ENCODE data around the gene AHCYL1. TPM values are rescaled to one million over a fixed set of nuclear protein-coding genes. Genes with fewer than 3 reads are reported as not detected.
A peak's percentile ranks its signal among the peaks of the same experiment; 100 is the strongest.

AHCYL1 gene
- total RNA-seq, 1 donor from 2014 or later = 65.5 TPM

GRCh38 chr1:110067479-110067892 is 82.9 kb downstream of the AHCYL1 start:
- Mint-ChIP-seq H3K27ac (no peak overlapping the region), H3K9me3 (no peaks in the 10 kb centered on the region), H3K36me3 (peaks cover 1% of the 10 kb centered on the region), H3K4me1 (peaks cover 7% of the 10 kb centered on the region), H3K27me3 (ENCODE audit: insufficient read depth, low read depth) (peaks cover 60% of the 10 kb centered on the region), H3K4me3 (no peak overlapping the region)
- Histone ChIP-seq H3K79me2 (ENCODE audit: low read depth) (no peaks in the 10 kb centered on the region), H3K9me3 (ENCODE audit: low read depth) (no peaks in the 10 kb centered on the region), H3K9ac (no peak overlapping the region), H2AFZ (replicated peaks) (no peak overlapping the region), H3K27ac (no peak overlapping the region), H3F3A (ENCODE audit: low read depth) (peaks cover 14% of the 10 kb centered on the region), H3K27me3 (peaks cover 86% of the 10 kb centered on the region), H3K36me3 (no peaks in the 10 kb centered on the region), H3K4me2 (peak overlapping the region; percentile 64), H4K20me1 (ENCODE audit: low read depth) (peaks cover 75% of the 10 kb centered on the region), H3K4me1 (peaks cover 9% of the 10 kb centered on the region), H3K4me3 (peak overlapping the region; percentile 8)
- TF ChIP-seq EZH2 (IDR thresholded peaks at IDR 0.05) (no peak), EZH2phosphoT487 (IDR thresholded peaks at IDR 0.05) (no peak), CTCF (IDR thresholded peaks at IDR 0.05) (no peak)
- peak; percentile 56 for DNase-seq (ENCODE audit: low spot score)

- Histone ChIP-seq H3K79me2 (ENCODE audit: low read depth) (no peaks in the 10 kb centered on the region), H3K4me3 (peak overlapping the region; percentile 8), H3K36me3 (no peaks in the 10 kb centered on the region), H2AFZ (replicated peaks) (no peak overlapping the region), H3K9ac (no peak overlapping the region), H3K9me3 (ENCODE audit: low read depth) (no peaks in the 10 kb centered on the region), H3K4me2 (peak overlapping the region; percentile 64), H3F3A (ENCODE audit: low read depth) (peaks cover 14% of the 10 kb centered on the region), H3K27ac (no peak overlapping the region), H3K4me1 (peaks cover 9% of the 10 kb centered on the region), H4K20me1 (ENCODE audit: low read depth) (peaks cover 72% of the 10 kb centered on the region), H3K27me3 (peaks cover 92% of the 10 kb centered on the region)
- peak overlapping the region; percentile 15 for H3K4me3 Mint-ChIP-seq
- H3K9me3 Mint-ChIP-seq = no peaks in the 10 kb centered on the region
- peaks cover 1% of the 10 kb centered on the region for H3K36me3 Mint-ChIP-seq
- peaks cover 66% of the 10 kb centered on the region for H3K27me3 Mint-ChIP-seq (ENCODE audit: insufficient read depth, low read depth)
- peak; percentile 75 for DNase-seq (ENCODE audit: low spot score)
- H3K27ac Mint-ChIP-seq = no peak overlapping the region
- TF ChIP-seq EZH2phosphoT487 (IDR thresholded peaks at IDR 0.05) (peak; percentile 89), EZH2 (IDR thresholded peaks at IDR 0.05) (peak; percentile 78), CTCF (IDR thresholded peaks at IDR 0.05) (no peak)
- peaks cover 7% of the 10 kb centered on the region for H3K4me1 Mint-ChIP-seq
Measured at GRCh38 chr1:110067893-110068645, 83.5 kb downstream of the AHCYL1 start.

GRCh38 chr1:110068646-110069403 is 84.3 kb downstream of the AHCYL1 start:
- peaks cover 69% of the 10 kb centered on the region for H3K27me3 Mint-ChIP-seq (ENCODE audit: insufficient read depth, low read depth)
- no peaks in the 10 kb centered on the region for H3K36me3 Mint-ChIP-seq
- H3K27me3 ChIP-seq = peaks cover 99% of the 10 kb centered on the region
- H3K79me2 ChIP-seq (ENCODE audit: low read depth) = no peaks in the 10 kb centered on the region
- H3K9me3 Mint-ChIP-seq = no peaks in the 10 kb centered on the region
- H3K4me1 Mint-ChIP-seq = peaks cover 7% of the 10 kb centered on the region
- no peaks in the 10 kb centered on the region for H3K9me3 ChIP-seq (ENCODE audit: low read depth)
- no peak overlapping the region for H3K27ac Mint-ChIP-seq
- no peak overlapping the region for H3K4me3 ChIP-seq
- DNase-seq (ENCODE audit: low spot score) = peak; percentile 75
- no peaks in the 10 kb centered on the region for H3K36me3 ChIP-seq
- peaks cover 14% of the 10 kb centered on the region for H3F3A ChIP-seq (ENCODE audit: low read depth)
- H2AFZ ChIP-seq (replicated peaks) = no peak overlapping the region
- H3K4me2 ChIP-seq = peak overlapping the region; percentile 88
- peaks cover 9% of the 10 kb centered on the region for H3K4me1 ChIP-seq
- H3K9ac ChIP-seq = no peak overlapping the region
- peaks cover 66% of the 10 kb centered on the region for H4K20me1 ChIP-seq (ENCODE audit: low read depth)
- TF ChIP-seq EZH2phosphoT487 (IDR thresholded peaks at IDR 0.05) (peak; percentile 79), EZH2 (IDR thresholded peaks at IDR 0.05) (peak; percentile 78), CTCF (IDR thresholded peaks at IDR 0.05) (no peak)
- H3K27ac ChIP-seq = no peak overlapping the region
- H3K4me3 Mint-ChIP-seq = peak overlapping the region; percentile 15

Data from neural progenitor cell (in vitro differentiated cells).